Activated naive CD4-positive, alpha-beta T cell treated with Interleukin-2 at 50 U/mL for 16 hours (primary cell): ENCODE measurements around the gene POGLUT2.
A peak's percentile ranks its signal among the peaks of the same experiment; 100 is the strongest.

Experiments
- DNase-seq: peaks from one replicate; pipeline ENCODE4 v3.0.0-alpha.2; 2020

Gene POGLUT2

GRCh38 chr13:102798581-102799425, at the start of gene POGLUT2, which contains the start of gene BIVM:
Gene POGLUT2 (minus strand): TSS chr13:102798976. CDS start chr13:102798670, 306 bp downstream.
Gene BIVM (plus strand): TSS chr13:102799119. CDS start chr13:102807268, 8,149 bp downstream.
- DNase-seq: peak; percentile 83

GRCh38 chr13:102847272-102848234, 48.8 kb upstream of the POGLUT2 start:
- no peak for DNase-seq

GRCh38 chr13:102846261-102847015, 47.7 kb upstream of the POGLUT2 start:
- peak; percentile 45 for DNase-seq

GRCh38 chr13:102845630-102846260, 47.0 kb upstream of the POGLUT2 start, which contains the start of gene ERCC5:
Gene ERCC5 (plus strand): TSS chr13:102846032. CDS start chr13:102846267, 235 bp downstream.
- peak; percentile 96 for DNase-seq

GRCh38 chr13:102845289-102845629, 46.5 kb upstream of the POGLUT2 start:
- no peak for DNase-seq

- no peak for DNase-seq
These were observed 40.7 kb upstream of the POGLUT2 start for GRCh38 chr13:102839462-102839861.

- no peak for DNase-seq
These were observed 40.2 kb upstream of the POGLUT2 start for GRCh38 chr13:102838982-102839381.

GRCh38 chr13:102838273-102838672, 39.5 kb upstream of the POGLUT2 start:
- DNase-seq: no peak

GRCh38 chr13:102836471-102836870, 37.7 kb upstream of the POGLUT2 start:
- DNase-seq: no peak

GRCh38 chr13:102830646-102831045, 31.9 kb upstream of the POGLUT2 start:
- no peak for DNase-seq

GRCh38 chr13:102825921-102826706, 27.3 kb upstream of the POGLUT2 start:
- no peak for DNase-seq

GRCh38 chr13:102825400-102825799, 26.6 kb upstream of the POGLUT2 start:
- DNase-seq: no peak

- no peak for DNase-seq
These were observed 19.1 kb upstream of the POGLUT2 start for GRCh38 chr13:102817907-102818306.

GRCh38 chr13:102817241-102817640, 18.5 kb upstream of the POGLUT2 start:
- DNase-seq: no peak

GRCh38 chr13:102816708-102817107, 17.9 kb upstream of the POGLUT2 start:
- DNase-seq: no peak

GRCh38 chr13:102815788-102816187, 17.0 kb upstream of the POGLUT2 start:
- DNase-seq: no peak

- DNase-seq: no peak
These were observed 16.0 kb upstream of the POGLUT2 start for GRCh38 chr13:102814793-102815192.

- DNase-seq: no peak
These were observed 15.3 kb upstream of the POGLUT2 start for GRCh38 chr13:102814025-102814607.

- DNase-seq: no peak
These were observed 14.0 kb upstream of the POGLUT2 start for GRCh38 chr13:102812611-102813287.

- no peak for DNase-seq
These were observed 8.9 kb upstream of the POGLUT2 start for GRCh38 chr13:102807699-102808098.
